SK-N-SH (cell line): ENCODE measurements around the gene KIF11.

Experiments used
- CHD2 ChIP-seq: fragments of 150-350 bp; IDR thresholded peaks from 2 replicates; pipeline ENCODE4 v1.6.1; 2018; ENCODE audit warnings: low read length; ENCODE audit not compliant: partially characterized antibody
- ELF1 ChIP-seq: IDR thresholded peaks from 2 replicates; pipeline ENCODE4 v1.4.0; 2012
- EZH2phosphoT487 ChIP-seq: fragments of 200-600 bp; sonication (generic); IDR thresholded peaks from 2 replicates; pipeline ENCODE4 v1.6.1; 2017; ENCODE audit warnings: low read depth, mixed run types, mild to moderate bottlenecking, antibody characterized with exemption, moderate library complexity, borderline replicate concordance
- JUND ChIP-seq: IDR thresholded peaks from 2 replicates; pipeline ENCODE4 v1.4.0; 2012
- POLR2AphosphoS5 ChIP-seq: IDR thresholded peaks from 2 replicates; pipeline ENCODE4 v1.6.1; 2012; ENCODE audit warnings: low read depth, low read length
- RAD21 ChIP-seq: IDR thresholded peaks from 2 replicates; pipeline ENCODE4 v1.6.1; 2012; ENCODE audit warnings: mild to moderate bottlenecking, low read length
- RCOR1 ChIP-seq: fragments of 150-350 bp; IDR thresholded peaks from 2 replicates; pipeline ENCODE4 v1.6.1; 2017; ENCODE audit warnings: antibody characterized with exemption, low read length
- RFX5 ChIP-seq: IDR thresholded peaks from 2 replicates; pipeline ENCODE4 v1.6.1; 2012; ENCODE audit warnings: mild to moderate bottlenecking, improper control_type of control experiment, low read length
- SMC3 ChIP-seq: IDR thresholded peaks from 2 replicates; pipeline ENCODE4 v1.6.1; 2012; ENCODE audit warnings: low read depth, low read length, improper control_type of control experiment
- YY1 ChIP-seq: IDR thresholded peaks from 2 replicates; pipeline ENCODE4 v1.4.0; 2012; ENCODE audit warnings: low read depth, mild to moderate bottlenecking
- TF ChIP-seq, protein P1 (sequence below): fragments of 200-600 bp; sonication (generic); IDR thresholded peaks from 2 replicates; pipeline ENCODE4 v1.6.1; 2017; ENCODE audit warnings: antibody characterized with exemption, mild to moderate bottlenecking, moderate library complexity
- TF ChIP-seq, protein P2 (sequence below): IDR thresholded peaks from 2 replicates; pipeline ENCODE4 v1.4.0; 2012; ENCODE audit warnings: low read depth, borderline replicate concordance

DNA sequence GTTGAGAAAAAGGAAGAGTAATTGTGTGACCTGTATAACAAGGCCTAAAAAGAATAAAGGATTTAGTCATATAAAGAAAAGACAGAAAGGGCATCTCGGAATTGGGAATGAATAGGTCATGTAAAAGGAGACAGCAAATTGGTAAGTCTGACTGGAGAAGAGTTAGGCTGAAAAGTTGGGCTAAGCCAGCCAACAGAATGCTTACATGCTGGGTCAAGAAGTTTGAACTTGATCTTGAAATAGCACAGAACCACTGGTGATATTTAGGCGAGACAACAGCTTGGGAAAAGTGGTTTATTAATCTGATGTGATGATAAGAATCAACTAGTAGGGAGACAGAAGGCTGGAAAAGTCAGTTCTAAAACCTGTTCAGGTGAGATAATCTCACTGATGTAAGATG, 23.9 kb upstream of the KIF11 start:
- TF ChIP-seq JUND (no peak), RFX5 (no peak), RAD21 (no peak), SMC3 (no peak), CHD2 (no peak), ELF1 (no peak), POLR2AphosphoS5 (no peak), EZH2phosphoT487 (no peak), YY1 (no peak), RCOR1 (no peak)
- TF ChIP-seq, protein P1, sequence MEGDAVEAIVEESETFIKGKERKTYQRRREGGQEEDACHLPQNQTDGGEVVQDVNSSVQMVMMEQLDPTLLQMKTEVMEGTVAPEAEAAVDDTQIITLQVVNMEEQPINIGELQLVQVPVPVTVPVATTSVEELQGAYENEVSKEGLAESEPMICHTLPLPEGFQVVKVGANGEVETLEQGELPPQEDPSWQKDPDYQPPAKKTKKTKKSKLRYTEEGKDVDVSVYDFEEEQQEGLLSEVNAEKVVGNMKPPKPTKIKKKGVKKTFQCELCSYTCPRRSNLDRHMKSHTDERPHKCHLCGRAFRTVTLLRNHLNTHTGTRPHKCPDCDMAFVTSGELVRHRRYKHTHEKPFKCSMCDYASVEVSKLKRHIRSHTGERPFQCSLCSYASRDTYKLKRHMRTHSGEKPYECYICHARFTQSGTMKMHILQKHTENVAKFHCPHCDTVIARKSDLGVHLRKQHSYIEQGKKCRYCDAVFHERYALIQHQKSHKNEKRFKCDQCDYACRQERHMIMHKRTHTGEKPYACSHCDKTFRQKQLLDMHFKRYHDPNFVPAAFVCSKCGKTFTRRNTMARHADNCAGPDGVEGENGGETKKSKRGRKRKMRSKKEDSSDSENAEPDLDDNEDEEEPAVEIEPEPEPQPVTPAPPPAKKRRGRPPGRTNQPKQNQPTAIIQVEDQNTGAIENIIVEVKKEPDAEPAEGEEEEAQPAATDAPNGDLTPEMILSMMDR: no peak
- TF ChIP-seq, protein P2, sequence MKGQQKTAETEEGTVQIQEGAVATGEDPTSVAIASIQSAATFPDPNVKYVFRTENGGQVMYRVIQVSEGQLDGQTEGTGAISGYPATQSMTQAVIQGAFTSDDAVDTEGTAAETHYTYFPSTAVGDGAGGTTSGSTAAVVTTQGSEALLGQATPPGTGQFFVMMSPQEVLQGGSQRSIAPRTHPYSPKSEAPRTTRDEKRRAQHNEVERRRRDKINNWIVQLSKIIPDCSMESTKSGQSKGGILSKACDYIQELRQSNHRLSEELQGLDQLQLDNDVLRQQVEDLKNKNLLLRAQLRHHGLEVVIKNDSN: no peak
